ENCODE data around the gene RDH13.

The RDH13 gene

GRCh38 chr19:55089342-55089944 is 26.5 kb upstream of the RDH13 start:
- H3K4me3 ChIP-seq (ENCODE audit: low read length) = no peak overlapping the region
- peaks cover 14% of the 10 kb centered on the region for H3K36me3 ChIP-seq (ENCODE audit: insufficient read depth, low read length)
- H3K4me2 ChIP-seq (ENCODE audit: low read length) = no peak overlapping the region
- peaks cover 18% of the 10 kb centered on the region for H3K4me1 ChIP-seq (ENCODE audit: control insufficient read depth, insufficient read depth, low read length)
- no peaks in the 10 kb centered on the region for H3K9me3 ChIP-seq (replicated peaks; ENCODE audit: low read length)
- peaks cover 19% of the 10 kb centered on the region for H3K27me3 ChIP-seq (ENCODE audit: control insufficient read depth, insufficient read depth, low read length)
- no peak overlapping the region for H3K9ac ChIP-seq (ENCODE audit: low read depth, low read length)

GRCh38 chr19:55088543-55089341 is 25.8 kb upstream of the RDH13 start:
- H3K9me3 ChIP-seq (replicated peaks; ENCODE audit: low read length) = no peaks in the 10 kb centered on the region
- no peak overlapping the region for H3K9ac ChIP-seq (ENCODE audit: low read depth, low read length)
- peaks cover 26% of the 10 kb centered on the region for H3K27me3 ChIP-seq (ENCODE audit: control insufficient read depth, insufficient read depth, low read length)
- peaks cover 18% of the 10 kb centered on the region for H3K4me1 ChIP-seq (ENCODE audit: control insufficient read depth, insufficient read depth, low read length)
- H3K36me3 ChIP-seq (ENCODE audit: insufficient read depth, low read length) = peaks cover 12% of the 10 kb centered on the region
- H3K4me3 ChIP-seq (ENCODE audit: low read length) = no peak overlapping the region
- peak overlapping the region; percentile 100 for H3K4me2 ChIP-seq (ENCODE audit: low read length)

GRCh38 chr19:55088021-55088451 is 25.1 kb upstream of the RDH13 start:
- H3K4me2 ChIP-seq (ENCODE audit: low read length) = peak overlapping the region; percentile 100
- H3K9me3 ChIP-seq (replicated peaks; ENCODE audit: low read length) = no peaks in the 10 kb centered on the region
- H3K4me1 ChIP-seq (ENCODE audit: control insufficient read depth, insufficient read depth, low read length) = peaks cover 18% of the 10 kb centered on the region
- H3K36me3 ChIP-seq (ENCODE audit: insufficient read depth, low read length) = peaks cover 12% of the 10 kb centered on the region
- H3K9ac ChIP-seq (ENCODE audit: low read depth, low read length) = peak overlapping the region; percentile 68
- peaks cover 32% of the 10 kb centered on the region for H3K27me3 ChIP-seq (ENCODE audit: control insufficient read depth, insufficient read depth, low read length)
- H3K4me3 ChIP-seq (ENCODE audit: low read length) = peak overlapping the region; percentile 75

- H3K4me3 ChIP-seq (ENCODE audit: low read length) = peak overlapping the region; percentile 75
- peaks cover 35% of the 10 kb centered on the region for H3K27me3 ChIP-seq (ENCODE audit: control insufficient read depth, insufficient read depth, low read length)
- H3K9ac ChIP-seq (ENCODE audit: low read depth, low read length) = peak overlapping the region; percentile 68
- peaks cover 18% of the 10 kb centered on the region for H3K4me1 ChIP-seq (ENCODE audit: control insufficient read depth, insufficient read depth, low read length)
- H3K9me3 ChIP-seq (replicated peaks; ENCODE audit: low read length) = no peaks in the 10 kb centered on the region
- H3K4me2 ChIP-seq (ENCODE audit: low read length) = peak overlapping the region; percentile 100
- peaks cover 9% of the 10 kb centered on the region for H3K36me3 ChIP-seq (ENCODE audit: insufficient read depth, low read length)
Measured at GRCh38 chr19:55087542-55087901, 24.6 kb upstream of the RDH13 start.

GRCh38 chr19:55086730-55087541 is 24.0 kb upstream of the RDH13 start:
- Histone ChIP-seq H3K4me1 (ENCODE audit: control insufficient read depth, insufficient read depth, low read length) (peaks cover 23% of the 10 kb centered on the region), H3K9ac (ENCODE audit: low read depth, low read length) (peak overlapping the region; percentile 68), H3K36me3 (ENCODE audit: insufficient read depth, low read length) (peaks cover 9% of the 10 kb centered on the region), H3K27me3 (ENCODE audit: control insufficient read depth, insufficient read depth, low read length) (peaks cover 41% of the 10 kb centered on the region), H3K4me2 (ENCODE audit: low read length) (peak overlapping the region; percentile 100), H3K4me3 (ENCODE audit: low read length) (peak overlapping the region; percentile 75), H3K9me3 (replicated peaks; ENCODE audit: low read length) (peaks cover 3% of the 10 kb centered on the region)

GRCh38 chr19:55085923-55086715 is 23.2 kb upstream of the RDH13 start:
- Histone ChIP-seq H3K9ac (ENCODE audit: low read depth, low read length) (peak overlapping the region; percentile 52), H3K9me3 (replicated peaks; ENCODE audit: low read length) (peaks cover 3% of the 10 kb centered on the region)

GRCh38 chr19:55084416-55084815 is 21.5 kb upstream of the RDH13 start:
- Histone ChIP-seq H3K27me3 (ENCODE audit: control insufficient read depth, insufficient read depth, low read length) (peaks cover 64% of the 10 kb centered on the region), H3K4me1 (ENCODE audit: control insufficient read depth, insufficient read depth, low read length) (peaks cover 37% of the 10 kb centered on the region), H3K4me3 (ENCODE audit: low read length) (no peak overlapping the region), H3K9me3 (replicated peaks; ENCODE audit: low read length) (peaks cover 3% of the 10 kb centered on the region), H3K36me3 (ENCODE audit: insufficient read depth, low read length) (no peaks in the 10 kb centered on the region), H3K9ac (ENCODE audit: low read depth, low read length) (no peak overlapping the region), H3K4me2 (ENCODE audit: low read length) (no peak overlapping the region)

More at GRCh38 chr19:55085923-55086715, 23.2 kb upstream of the RDH13 start:
- peaks cover 7% of the 10 kb centered on the region for H3K36me3 ChIP-seq (ENCODE audit: insufficient read depth, low read length)
- H3K27me3 ChIP-seq (ENCODE audit: control insufficient read depth, insufficient read depth, low read length) = peaks cover 49% of the 10 kb centered on the region
- peak overlapping the region; percentile 100 for H3K4me2 ChIP-seq (ENCODE audit: low read length)
- H3K4me1 ChIP-seq (ENCODE audit: control insufficient read depth, insufficient read depth, low read length) = peaks cover 29% of the 10 kb centered on the region
- peak overlapping the region; percentile 75 for H3K4me3 ChIP-seq (ENCODE audit: low read length)

GRCh38 chr19:55083004-55083850 is 20.3 kb upstream of the RDH13 start:
- Histone ChIP-seq H3K27me3 (ENCODE audit: control insufficient read depth, insufficient read depth, low read length) (peaks cover 70% of the 10 kb centered on the region), H3K9me3 (replicated peaks; ENCODE audit: low read length) (peaks cover 3% of the 10 kb centered on the region), H3K4me3 (ENCODE audit: low read length) (no peak overlapping the region), H3K9ac (ENCODE audit: low read depth, low read length) (no peak overlapping the region), H3K4me1 (ENCODE audit: control insufficient read depth, insufficient read depth, low read length) (peaks cover 34% of the 10 kb centered on the region), H3K36me3 (ENCODE audit: insufficient read depth, low read length) (no peaks in the 10 kb centered on the region), H3K4me2 (ENCODE audit: low read length) (no peak overlapping the region)

- H3K4me2 ChIP-seq (ENCODE audit: low read length) = peak overlapping the region; percentile 85
- H3K27me3 ChIP-seq (ENCODE audit: control insufficient read depth, insufficient read depth, low read length) = peaks cover 72% of the 10 kb centered on the region
- H3K9ac ChIP-seq (ENCODE audit: low read depth, low read length) = no peak overlapping the region
- H3K36me3 ChIP-seq (ENCODE audit: insufficient read depth, low read length) = no peaks in the 10 kb centered on the region
- no peak overlapping the region for H3K4me3 ChIP-seq (ENCODE audit: low read length)
- H3K9me3 ChIP-seq (replicated peaks; ENCODE audit: low read length) = peaks cover 3% of the 10 kb centered on the region
- H3K4me1 ChIP-seq (ENCODE audit: control insufficient read depth, insufficient read depth, low read length) = peaks cover 24% of the 10 kb centered on the region
Measured at GRCh38 chr19:55082020-55082851, 19.3 kb upstream of the RDH13 start.

GRCh38 chr19:55081770-55082019 is 18.7 kb upstream of the RDH13 start:
- Histone ChIP-seq H3K4me2 (ENCODE audit: low read length) (peak overlapping the region; percentile 85), H3K4me3 (ENCODE audit: low read length) (no peak overlapping the region), H3K9me3 (replicated peaks; ENCODE audit: low read length) (peaks cover 3% of the 10 kb centered on the region), H3K36me3 (ENCODE audit: insufficient read depth, low read length) (no peaks in the 10 kb centered on the region), H3K9ac (ENCODE audit: low read depth, low read length) (no peak overlapping the region), H3K4me1 (ENCODE audit: control insufficient read depth, insufficient read depth, low read length) (peaks cover 21% of the 10 kb centered on the region), H3K27me3 (ENCODE audit: control insufficient read depth, insufficient read depth, low read length) (peaks cover 75% of the 10 kb centered on the region)

Data from skeletal muscle satellite cell (primary cell).